Measurements from ENCODE around the gene RHOH.

DNA sequence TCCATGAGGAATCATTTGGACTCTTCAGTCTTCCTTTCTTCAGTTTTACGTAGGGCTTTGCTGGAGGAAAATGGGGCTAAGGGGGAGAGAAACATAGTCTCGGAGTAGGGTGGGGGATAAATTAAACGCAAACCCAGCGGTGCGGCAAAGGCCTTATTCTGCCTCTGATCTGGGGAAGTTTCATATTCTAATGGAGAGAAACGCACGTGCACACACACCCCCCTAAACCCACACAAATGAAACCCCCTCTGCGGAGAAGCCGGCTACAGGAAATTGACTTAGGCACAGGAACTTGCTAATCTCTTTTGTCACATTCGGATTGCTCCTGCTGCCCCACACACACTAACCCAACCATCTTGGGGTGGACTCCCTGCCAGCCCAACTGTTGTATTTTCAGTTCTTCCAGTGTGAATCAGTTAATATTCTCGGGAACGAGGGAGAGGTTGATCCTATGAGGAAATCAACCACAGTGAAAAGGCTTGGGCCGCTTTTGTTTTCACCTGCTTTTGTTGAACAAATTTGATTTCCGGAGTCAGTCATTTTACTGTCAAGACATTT lies at the start of gene RHOH:
- TF ChIP-seq CTCF (IDR thresholded peaks at IDR 0.05; ENCODE audit: insufficient read depth, low read depth, low read length) (no peak), EZH2 (IDR thresholded peaks at IDR 0.05; ENCODE audit: insufficient read depth, low read length) (no peak)

Measured in astrocyte (in vitro differentiated cells and primary cell).